Measurements from ENCODE around the gene RNF220. TPM values are rescaled to one million over a fixed set of nuclear protein-coding genes. Genes with fewer than 3 reads are reported as not detected.

The RNF220 gene
- total and polyA plus RNA-seq, 2 of the 4 experiments (the other 2 are of a cell fraction), result 71.8 to 77.1 TPM

DNA sequence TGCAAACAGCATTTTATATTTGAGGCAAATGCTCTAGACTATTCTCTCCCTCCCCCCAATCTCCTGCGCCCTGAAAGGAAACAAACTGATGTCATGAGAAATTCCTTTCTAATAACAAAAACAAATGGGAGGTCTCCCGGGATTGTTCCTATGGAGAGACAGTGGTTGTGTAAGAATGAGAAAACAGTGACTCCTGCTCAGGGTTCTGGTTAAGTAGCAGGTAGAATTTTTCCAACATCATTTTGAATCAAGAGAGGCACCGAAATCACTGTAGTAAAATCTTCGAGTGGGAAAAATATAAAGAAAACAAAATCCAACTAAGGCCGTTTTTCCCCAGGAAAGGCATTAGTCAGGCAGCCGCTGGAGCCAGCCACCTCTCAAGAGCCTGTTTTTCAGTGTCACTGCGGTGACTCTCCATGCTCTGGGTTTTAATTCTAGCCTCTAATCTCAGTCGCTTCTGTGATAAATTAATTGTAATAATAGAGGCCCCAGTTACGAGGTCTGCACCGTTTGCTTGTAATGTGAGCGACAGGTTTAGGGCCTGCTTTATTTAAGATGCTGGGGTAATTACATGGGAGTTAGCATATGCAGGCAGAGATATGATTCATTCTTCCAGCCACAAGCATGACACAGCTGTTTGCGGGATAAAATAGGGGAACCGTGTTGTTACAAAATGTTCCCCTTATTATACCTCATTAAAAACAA, 80.3 kb downstream of the RNF220 start:
- Histone ChIP-seq H3K9me1 (ENCODE audit: insufficient read depth, low read length) (no peaks in the 10 kb centered on the region), H3K9me3 (ENCODE audit: control insufficient read depth, insufficient read depth, low read length) (no peaks in the 10 kb centered on the region), H3K9ac (ENCODE audit: low read depth, low read length) (no peak overlapping the region), H3K79me1 (ENCODE audit: low read depth in 1 of 2, low read length in 2 of 2) (no peaks in the 10 kb centered on the region), H3K56ac (ENCODE audit: extremely low read depth, insufficient read depth, low read length) (no peak overlapping the region), H2AFZ (replicated peaks; ENCODE audit: low read length, poor library complexity) (peak overlapping the region; percentile 23), H4K5ac (ENCODE audit: low read depth, low read length) (no peak overlapping the region), H3K23ac (ENCODE audit: low read depth, low read length) (no peak overlapping the region), H3K4me2 (ENCODE audit: low read depth, low read length) (no peak overlapping the region; the same call in 1 of the 2 replicates), H3K27me3 (ENCODE audit: control insufficient read depth, insufficient read depth, low read length) (peaks cover 21% of the 10 kb centered on the region), H2BK15ac (ENCODE audit: low read depth, low read length) (no peak overlapping the region), H3K27ac (ENCODE audit: insufficient read depth, low read length) (no peak overlapping the region), H2AK5ac (ENCODE audit: low read depth, low read length) (no peak overlapping the region), H4K8ac (ENCODE audit: low read depth in 2 of 2, low read length in 2 of 2) (no peak overlapping the region), H4K20me1 (ENCODE audit: insufficient read depth, low read length) (no peaks in the 10 kb centered on the region), H3K14ac (replicated peaks; ENCODE audit: low read depth, low read length) (no peak overlapping the region), H3K4me1 (ENCODE audit: control insufficient read depth, insufficient read depth, low read length) (peaks cover 4% of the 10 kb centered on the region), H3K4ac (ENCODE audit: low read depth, low read length) (no peak overlapping the region), H3K36me3 (ENCODE audit: control insufficient read depth, insufficient read depth, low read length) (no peaks in the 10 kb centered on the region), H2BK20ac (ENCODE audit: low read depth, low read length) (no peak overlapping the region), H4K91ac (ENCODE audit: insufficient read depth, low read depth, low read length) (no peak overlapping the region), H2BK120ac (ENCODE audit: low read depth, low read length) (no peak overlapping the region), H3K4me3 (ENCODE audit: insufficient read depth, low read depth, low read length) (no peak overlapping the region), H2BK5ac (ENCODE audit: low read depth, low read length, poor library complexity, severe bottlenecking) (no peak overlapping the region), H2AK9ac (replicated peaks; ENCODE audit: low read depth, low read length, poor library complexity) (no peak overlapping the region), H3K18ac (ENCODE audit: low read depth, low read length) (no peak overlapping the region)
- ChIA-PET POLR2A (ENCODE audit: unreplicated experiment) (no interaction called here), CTCF (interaction anchor here (0.6 to 1.4 kb wide), 2 partner anchors 8 to 89 kb away, joined by 3 to 4 read pairs; no protein-coding TSS in a partner anchor)
- ATAC-seq (ENCODE audit: low read depth), result peak; percentile 84
- no CpG with 5 or more reads among the region's 13 CpGs for WGBS, 2 experiments (ENCODE audit: extremely low coverage in 2 of 2, insufficient read length in 1 of 2)
- dilution Hi-C loops (cut with HindIII; ENCODE audit: low sequenced_read_pairs, unreplicated experiment) (no loop called here), in situ Hi-C loops (cut with MboI; ENCODE audit: low sequenced_read_pairs) (no loop called here), intact Hi-C loops (cut with micrococcal nuclease) (no loop called here)
- DNase-seq, result peak; percentile 79
- TF ChIP-seq MAFK (IDR thresholded peaks at IDR 0.05; ENCODE audit: low read depth, low read length), result peak; percentile 45
- TF ChIP-seq NFE2L2 (IDR thresholded peaks at IDR 0.05; ENCODE audit: low read depth, low read length), result peak; percentile 87
- peak; percentile 36 for TF ChIP-seq FOS (IDR thresholded peaks at IDR 0.05; ENCODE audit: low read depth, low read length)
- no peak for TF ChIP-seq MXI1 (IDR thresholded peaks at IDR 0.05; ENCODE audit: borderline replicate concordance, low read depth, low read length)
- TF ChIP-seq CEBPB (IDR thresholded peaks at IDR 0.05; ENCODE audit: low read depth, low read length), result peak; percentile 74; the same call in 1 of the 2 replicates
- no TSS peak for BruUV-seq (replicated peaks)
